ENCODE measurements around the gene AASDHPPT.
"Not testable (repeated sequence)": the region's sequence is repeated elsewhere in the genome, so short reads cannot be mapped to it uniquely, and the experiment has no call there.

The AASDHPPT gene

GRCh38 chr11:106077609-106078455 lies at the start of gene AASDHPPT:
Gene AASDHPPT (plus strand): TSS chr11:106077662. CDS start chr11:106077711, 49 bp downstream.
- ATAC-seq (replicated peaks) (peak; percentile 23 to 26), DNase-seq (no peak)
- Mint-ChIP-seq H3K27ac (peak within 1 kb of the TSS; percentile 98), H3K27me3 (no peaks in the 10 kb centered on the region), H3K9me3 (no peaks in the 10 kb centered on the region), H3K36me3 (peaks cover 10 to 14% of the 10 kb centered on the region in 2 donors), H3K4me3 (peak within 1 kb of the TSS; percentile 96 to 98), H3K4me1 (peaks cover 23 to 48% of the 10 kb centered on the region in 2 donors)

- Mint-ChIP-seq H3K4me1 (no peaks in the 10 kb centered on the region), H3K36me3 (no peaks in the 10 kb centered on the region), H3K27ac (no peak overlapping the region), H3K27me3 (peaks cover 29 to 59% of the 10 kb centered on the region in 2 donors), H3K9me3 (peaks cover 0 to 4% of the 10 kb centered on the region in 2 donors), H3K4me3 (no peak overlapping the region)
- ATAC-seq (replicated peaks) (no peak), DNase-seq (no peak)
Measured at GRCh38 chr11:106030609-106031008, 46.9 kb upstream of the AASDHPPT start.

GRCh38 chr11:106031202-106031810 lies 46.2 kb upstream of the AASDHPPT start:
- H3K27ac Mint-ChIP-seq: no peak overlapping the region
- no peak for DNase-seq
- ATAC-seq (replicated peaks): no peak
- H3K36me3 Mint-ChIP-seq: no peaks in the 10 kb centered on the region
- H3K9me3 Mint-ChIP-seq: peaks cover 0 to 4% of the 10 kb centered on the region in 2 donors
- H3K27me3 Mint-ChIP-seq: peaks cover 36 to 64% of the 10 kb centered on the region in 2 donors
- H3K4me3 Mint-ChIP-seq: no peak overlapping the region
- H3K4me1 Mint-ChIP-seq: no peaks in the 10 kb centered on the region

- no peak for DNase-seq
- H3K36me3 Mint-ChIP-seq: no peaks in the 10 kb centered on the region
- H3K4me3 Mint-ChIP-seq: no peak overlapping the region
- H3K27me3 Mint-ChIP-seq: peaks cover 37 to 59% of the 10 kb centered on the region in 2 donors
- peaks cover 0 to 4% of the 10 kb centered on the region in 2 donors for H3K9me3 Mint-ChIP-seq
- H3K4me1 Mint-ChIP-seq: no peaks in the 10 kb centered on the region
- H3K27ac Mint-ChIP-seq: no peak overlapping the region
- ATAC-seq (replicated peaks): no peak
Measured at GRCh38 chr11:106031936-106032335, 45.5 kb upstream of the AASDHPPT start.

GRCh38 chr11:106032861-106033260 lies 44.6 kb upstream of the AASDHPPT start:
- no peaks in the 10 kb centered on the region for H3K9me3 Mint-ChIP-seq
- no peak for ATAC-seq (replicated peaks)
- no peak overlapping the region for H3K27ac Mint-ChIP-seq
- DNase-seq: no peak
- no peaks in the 10 kb centered on the region for H3K36me3 Mint-ChIP-seq
- peaks cover 40 to 55% of the 10 kb centered on the region in 2 donors for H3K27me3 Mint-ChIP-seq
- H3K4me3 Mint-ChIP-seq: no peak overlapping the region
- no peaks in the 10 kb centered on the region for H3K4me1 Mint-ChIP-seq

GRCh38 chr11:106043540-106043939 lies 33.9 kb upstream of the AASDHPPT start:
- H3K27ac Mint-ChIP-seq: no peak overlapping the region
- no peaks in the 10 kb centered on the region for H3K36me3 Mint-ChIP-seq
- no peak overlapping the region for H3K4me3 Mint-ChIP-seq
- H3K9me3 Mint-ChIP-seq: no peaks in the 10 kb centered on the region
- DNase-seq (no peak), ATAC-seq (replicated peaks) (no peak)
- H3K4me1 Mint-ChIP-seq: no peaks in the 10 kb centered on the region
- H3K27me3 Mint-ChIP-seq: peaks cover 19 to 50% of the 10 kb centered on the region in 2 donors

- DNase-seq: no peak
- no peaks in the 10 kb centered on the region for H3K36me3 Mint-ChIP-seq
- peaks cover 15 to 28% of the 10 kb centered on the region in 2 donors for H3K27me3 Mint-ChIP-seq
- H3K4me1 Mint-ChIP-seq: no peaks in the 10 kb centered on the region
- no peak overlapping the region for H3K27ac Mint-ChIP-seq
- no peaks in the 10 kb centered on the region for H3K9me3 Mint-ChIP-seq
- H3K4me3 Mint-ChIP-seq: no peak overlapping the region
- ATAC-seq (replicated peaks): no peak
Measured at GRCh38 chr11:106047631-106048030, 29.8 kb upstream of the AASDHPPT start.

GRCh38 chr11:106049727-106050476 lies 27.6 kb upstream of the AASDHPPT start:
- no peak for ATAC-seq (replicated peaks)
- Mint-ChIP-seq H3K36me3 (no peaks in the 10 kb centered on the region), H3K27ac (no peak overlapping the region), H3K4me1 (no peaks in the 10 kb centered on the region), H3K27me3 (peaks cover 10 to 12% of the 10 kb centered on the region in 2 donors), H3K9me3 (no peaks in the 10 kb centered on the region), H3K4me3 (no peak overlapping the region)
- DNase-seq: no peak

- no peak for DNase-seq
- H3K9me3 Mint-ChIP-seq: no peaks in the 10 kb centered on the region
- no peak for ATAC-seq (replicated peaks)
Measured at GRCh38 chr11:106051103-106051502, 26.4 kb upstream of the AASDHPPT start.

GRCh38 chr11:106058377-106058776 lies 19.1 kb upstream of the AASDHPPT start:
- H3K9me3 Mint-ChIP-seq; H3K4me3 Mint-ChIP-seq; DNase-seq; ATAC-seq (replicated peaks); H3K4me1 Mint-ChIP-seq; H3K27ac Mint-ChIP-seq; H3K27me3 Mint-ChIP-seq; H3K36me3 Mint-ChIP-seq: not testable (repeated sequence)

More at GRCh38 chr11:106051103-106051502, 26.4 kb upstream of the AASDHPPT start:
- Mint-ChIP-seq H3K27ac (no peak overlapping the region), H3K27me3 (peaks cover 4% of the 10 kb centered on the region in 2 donors), H3K36me3 (no peaks in the 10 kb centered on the region), H3K4me1 (no peaks in the 10 kb centered on the region), H3K4me3 (no peak overlapping the region)

- no peak overlapping the region for H3K27ac Mint-ChIP-seq
- ATAC-seq (replicated peaks): no peak
- peaks cover 0 to 2% of the 10 kb centered on the region in 2 donors for H3K9me3 Mint-ChIP-seq
Measured at GRCh38 chr11:106059617-106060016, 17.8 kb upstream of the AASDHPPT start.

GRCh38 chr11:106061249-106061784 lies 16.1 kb upstream of the AASDHPPT start:
- no peak for ATAC-seq (replicated peaks)
- Mint-ChIP-seq H3K36me3 (peaks cover 9 to 13% of the 10 kb centered on the region in 2 donors), H3K4me3 (no peak overlapping the region), H3K9me3 (peaks cover 0 to 2% of the 10 kb centered on the region in 2 donors), H3K4me1 (peaks cover 4 to 9% of the 10 kb centered on the region in 2 donors), H3K27ac (no peak overlapping the region), H3K27me3 (no peaks in the 10 kb centered on the region)
- DNase-seq: no peak

More at GRCh38 chr11:106059617-106060016, 17.8 kb upstream of the AASDHPPT start:
- Mint-ChIP-seq H3K4me1 (peaks cover 4 to 9% of the 10 kb centered on the region in 2 donors), H3K36me3 (peaks cover 8% of the 10 kb centered on the region in 2 donors), H3K27me3 (no peaks in the 10 kb centered on the region), H3K4me3 (no peak overlapping the region)
- no peak for DNase-seq

GRCh38 chr11:106061954-106062949 lies 15.2 kb upstream of the AASDHPPT start:
- Mint-ChIP-seq H3K9me3 (peaks cover 0 to 2% of the 10 kb centered on the region in 2 donors), H3K27me3 (no peaks in the 10 kb centered on the region), H3K4me3 (no peak overlapping the region), H3K4me1 (peaks cover 5 to 9% of the 10 kb centered on the region in 2 donors), H3K27ac (no peak overlapping the region), H3K36me3 (peaks cover 8 to 11% of the 10 kb centered on the region in 2 donors)
- ATAC-seq (replicated peaks) (peak in 1 of 2 donors; percentile 21), DNase-seq (no peak)
